ENCODE results near the gene RAB29.

RAB29 gene

GRCh38 chr1:205749234-205750137 is 25.8 kb downstream of the RAB29 start (continued):
- TF ChIP-seq BCL11B (tag by site-specific recombination; IDR thresholded peaks at IDR 0.05; ENCODE audit: low read depth) (peak; percentile 57; the same call in 1 of the 2 replicates), ZNF626 (tag by site-specific recombination; IDR thresholded peaks at IDR 0.05) (no peak), ZNF211 (tag by site-specific recombination; IDR thresholded peaks at IDR 0.05; ENCODE audit: low read depth) (no peak), ZFP41 (tag by site-specific recombination; IDR thresholded peaks at IDR 0.05; ENCODE audit: borderline replicate concordance) (no peak), ZNF837 (tag by site-specific recombination; IDR thresholded peaks at IDR 0.05) (no peak), ZNF707 (tag by site-specific recombination; IDR thresholded peaks at IDR 0.05) (no peak), ZNF510 (tag by site-specific recombination; IDR thresholded peaks at IDR 0.05; ENCODE audit: insufficient replicate concordance) (no peak), ZNF785 (tag by site-specific recombination; IDR thresholded peaks at IDR 0.05) (no peak), ZNF121 (tag by site-specific recombination; IDR thresholded peaks at IDR 0.05) (no peak), ZNF830 (tag by site-specific recombination; IDR thresholded peaks at IDR 0.05; ENCODE audit: low read depth) (no peak), ZNF157 (tag by site-specific recombination; IDR thresholded peaks at IDR 0.05) (no peak), ZNF629 (tag by site-specific recombination; IDR thresholded peaks at IDR 0.05) (peak; percentile 70), MZF1 (tag by site-specific recombination; IDR thresholded peaks at IDR 0.05; ENCODE audit: borderline replicate concordance) (no peak), GLIS1 (tag by site-specific recombination; IDR thresholded peaks at IDR 0.05) (peak; percentile 80; the same call in 1 of the 2 replicates), ZNF114 (tag by site-specific recombination; IDR thresholded peaks at IDR 0.05) (no peak), AEBP2 (tag by site-specific recombination; IDR thresholded peaks at IDR 0.05; ENCODE audit: borderline replicate concordance) (no peak), ZNF488 (tag by site-specific recombination; IDR thresholded peaks at IDR 0.05) (no peak), ZNF146 (tag by site-specific recombination; IDR thresholded peaks at IDR 0.05) (no peak), ZFHX2 (tag by site-specific recombination; conservative IDR thresholded peaks at IDR 0.05) (peak; percentile 92), BCL11A (tag by site-specific recombination; IDR thresholded peaks at IDR 0.05; ENCODE audit: low read depth) (no peak), ZSCAN23 (tag by site-specific recombination; IDR thresholded peaks at IDR 0.05) (no peak), ZNF645 (tag by site-specific recombination; IDR thresholded peaks at IDR 0.05) (no peak), ZNF777 (tag by site-specific recombination; IDR thresholded peaks at IDR 0.05; ENCODE audit: borderline replicate concordance) (no peak), ZNF521 (tag by site-specific recombination; IDR thresholded peaks at IDR 0.05) (no peak), ZNF423 (tag by site-specific recombination; IDR thresholded peaks at IDR 0.05) (no peak), ZBTB20 (tag by site-specific recombination; IDR thresholded peaks at IDR 0.05) (no peak), ZNF335 (tag by site-specific recombination; conservative IDR thresholded peaks at IDR 0.05) (no peak), GLI4 (tag by site-specific recombination; IDR thresholded peaks at IDR 0.05) (no peak), ZIC2 (tag by site-specific recombination; IDR thresholded peaks at IDR 0.05) (peak; percentile 56), ZNF530 (tag by site-specific recombination; IDR thresholded peaks at IDR 0.05; ENCODE audit: low read depth) (no peak), ZNF610 (tag by site-specific recombination; IDR thresholded peaks at IDR 0.05; ENCODE audit: borderline replicate concordance) (peak; percentile 68), ZBTB1 (tag by site-specific recombination; IDR thresholded peaks at IDR 0.05) (peak; percentile 44; the same call in 1 of the 2 replicates), ZSCAN18 (tag by site-specific recombination; IDR thresholded peaks at IDR 0.05) (no peak), ZNF18 (tag by site-specific recombination; IDR thresholded peaks at IDR 0.05) (no peak; the same call in 1 of the 2 replicates), REPIN1 (tag by site-specific recombination; IDR thresholded peaks at IDR 0.05; ENCODE audit: low read depth) (no peak)

Measured in HEK293 (cell line).